GM21786 (cell line): Measurements from ENCODE around the gene OGN.

Experiments used
- ATAC-seq: cut with Tn5 transposase; IDR thresholded peaks from one replicate; pipeline ENCODE4 v1.9.1; 2021; ENCODE audit not compliant: unreplicated experiment

OGN gene

GRCh38 chr9:92406477-92406876 lies 2.1 kb upstream of the OGN start:
- ATAC-seq: peak; percentile 79

- ATAC-seq: no peak
Measured at GRCh38 chr9:92405818-92406217, 1.4 kb upstream of the OGN start.

- no peak for ATAC-seq
Measured at GRCh38 chr9:92402826-92403745, 1.3 kb downstream of the OGN start.

GRCh38 chr9:92402360-92402759 lies 2.0 kb downstream of the OGN start:
- ATAC-seq: no peak

- ATAC-seq: no peak
Measured at GRCh38 chr9:92397853-92398252, 6.5 kb downstream of the OGN start.

DNA sequence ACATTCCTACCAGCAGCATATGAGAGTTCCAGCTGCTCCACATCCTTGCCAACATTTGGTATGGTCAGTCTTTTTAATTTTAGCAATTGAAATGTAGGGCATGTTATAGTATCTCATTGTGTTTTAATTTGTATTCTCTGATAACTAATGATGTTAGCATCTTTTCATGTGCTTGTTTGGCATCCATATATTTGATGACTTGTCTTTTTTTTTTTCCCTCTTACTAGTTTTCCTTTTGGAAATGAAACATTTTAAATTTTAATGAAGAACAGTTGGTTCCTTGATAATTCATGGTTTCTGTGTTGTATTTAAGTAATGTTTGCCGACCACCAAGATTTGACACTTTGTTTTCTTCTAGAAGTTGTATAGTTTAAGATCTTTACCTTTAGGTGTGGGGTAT lies 8.8 kb downstream of the OGN start:
- ATAC-seq: no peak

DNA sequence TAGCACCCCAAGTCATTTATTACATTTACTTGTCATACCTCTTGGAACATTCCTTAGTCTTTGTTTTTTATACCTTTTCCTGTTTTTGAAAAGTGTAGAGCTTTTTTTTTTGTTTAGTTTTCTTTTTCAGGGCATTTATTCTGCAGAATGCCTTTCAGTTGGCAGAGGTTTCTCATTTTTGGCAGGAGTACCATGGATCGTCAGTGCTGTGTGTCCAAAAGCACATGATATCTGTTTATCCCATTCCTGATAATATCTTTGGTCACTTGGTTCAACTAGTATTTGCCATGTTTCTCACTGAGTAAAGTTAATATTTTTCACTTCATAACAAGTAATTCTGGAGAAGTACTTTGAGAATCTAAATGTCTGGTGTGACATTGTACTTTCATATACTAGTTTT lies 10.7 kb downstream of the OGN start:
- no peak for ATAC-seq

GRCh38 chr9:92392690-92393089 lies 11.7 kb downstream of the OGN start:
- ATAC-seq: no peak

GRCh38 chr9:92385953-92386352 lies 18.4 kb downstream of the OGN start:
- no peak for ATAC-seq

DNA sequence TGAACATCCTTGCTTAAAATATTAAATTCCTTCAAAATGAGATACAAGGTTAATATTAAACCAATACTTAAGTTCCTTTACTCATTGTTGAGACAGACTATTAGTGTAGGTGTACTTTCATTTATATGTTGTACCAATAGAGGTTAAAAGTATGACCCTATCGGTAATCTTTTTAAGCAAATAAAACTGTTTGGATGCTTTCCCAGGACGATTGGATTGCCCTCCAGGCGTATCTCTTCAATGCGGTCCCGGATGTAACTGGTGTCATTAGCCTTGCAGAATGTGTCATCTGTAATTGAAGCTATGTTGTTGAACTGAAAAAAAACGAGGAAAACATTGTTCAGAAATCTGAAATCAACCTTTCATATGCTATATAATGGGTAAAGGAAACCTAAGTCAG lies 18.9 kb downstream of the OGN start:
- ATAC-seq: no peak

GRCh38 chr9:92385001-92385400 lies 19.4 kb downstream of the OGN start:
- no peak for ATAC-seq

DNA sequence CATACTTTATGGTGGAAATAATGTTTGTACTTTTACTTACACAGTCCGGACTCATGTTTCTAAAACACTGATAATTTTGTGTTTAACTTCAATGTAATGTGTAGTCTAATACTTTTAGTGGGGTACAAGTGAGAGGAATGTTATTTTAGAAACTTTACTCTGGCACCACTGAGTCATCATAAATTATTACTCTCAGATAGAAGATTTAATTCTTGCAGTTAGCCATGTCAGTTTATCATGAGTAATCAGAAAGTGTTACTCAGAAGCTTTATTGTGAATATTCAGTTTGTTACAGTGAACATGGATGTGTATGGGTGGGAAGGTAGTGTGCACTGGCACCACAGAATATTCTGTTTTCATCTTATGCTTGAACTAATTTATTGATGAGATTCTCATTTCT lies 20.0 kb downstream of the OGN start:
- no peak for ATAC-seq

GRCh38 chr9:92381775-92382174 lies 22.6 kb downstream of the OGN start:
- ATAC-seq: no peak

GRCh38 chr9:92380603-92381002 lies 23.8 kb downstream of the OGN start:
- no peak for ATAC-seq

DNA sequence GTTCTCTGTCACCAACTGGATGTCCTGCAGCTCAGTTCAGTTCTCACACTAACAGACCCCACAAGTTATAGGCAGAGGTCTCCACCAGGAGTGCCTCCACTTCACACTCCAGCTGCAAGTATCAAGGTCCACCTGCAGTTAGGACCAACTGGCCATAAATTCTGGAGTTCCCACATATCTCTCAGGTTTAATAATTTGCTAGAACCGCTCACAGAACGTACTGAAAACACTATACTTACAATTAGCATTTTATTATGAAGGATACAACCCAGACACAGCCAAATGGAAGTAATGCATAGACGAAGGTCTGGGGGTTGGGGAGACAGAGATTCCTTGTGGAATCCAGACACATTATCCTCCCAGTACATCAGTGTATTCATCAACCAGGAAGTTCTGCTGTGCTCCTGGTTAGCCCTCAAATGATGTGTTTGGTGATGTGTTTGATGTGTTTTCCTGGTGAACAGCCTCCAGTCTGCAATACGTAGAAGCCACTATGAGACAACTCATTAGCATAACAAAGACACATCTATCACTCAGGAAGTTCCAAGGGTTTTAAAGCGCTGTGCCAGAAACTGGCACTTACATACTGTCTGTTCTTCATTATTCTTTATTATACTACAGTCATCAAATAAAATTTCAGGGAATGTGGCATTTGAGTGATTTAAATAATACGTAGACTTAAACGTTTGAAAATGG lies 25.4 kb downstream of the OGN start:
- ATAC-seq: no peak

DNA sequence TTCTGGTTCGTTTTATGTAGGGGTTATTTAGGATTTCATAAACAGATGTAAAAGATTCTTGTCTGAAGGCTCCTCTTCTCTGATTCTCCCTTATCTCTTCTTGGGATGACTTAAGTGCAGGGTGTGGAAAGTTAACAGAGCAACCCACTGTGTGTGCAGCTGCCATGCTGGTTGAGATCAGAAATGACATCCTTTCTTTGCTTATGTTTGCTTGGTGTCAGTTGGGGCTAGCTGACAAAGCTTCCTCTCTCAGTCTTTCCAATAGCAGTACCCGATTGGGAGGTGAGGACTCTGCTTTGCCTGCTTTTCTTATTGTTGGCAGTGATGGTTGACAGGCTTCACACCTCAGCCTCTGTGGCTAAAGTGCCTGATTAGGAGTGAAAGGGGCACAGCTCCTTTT lies 26.5 kb downstream of the OGN start:
- ATAC-seq: no peak

DNA sequence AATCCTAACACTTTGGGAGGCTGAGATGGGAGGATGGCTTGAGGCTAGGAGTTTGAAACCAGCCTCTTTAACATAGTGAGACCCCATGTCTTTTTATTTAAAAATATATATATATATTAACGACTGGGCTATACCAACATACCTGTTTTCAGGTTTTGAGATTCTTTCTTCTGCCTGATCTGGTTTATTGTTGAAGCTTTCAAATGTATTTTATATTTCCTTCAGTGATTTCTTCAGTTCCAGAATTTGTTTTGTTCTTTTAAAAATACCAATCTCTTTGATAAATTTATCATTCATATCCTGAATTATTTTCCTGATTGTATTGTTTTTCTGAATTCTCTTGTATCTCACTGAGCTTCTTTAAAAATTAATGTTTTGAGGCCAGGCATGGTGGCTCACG lies 31.2 kb downstream of the OGN start:
- ATAC-seq: no peak

- ATAC-seq: no peak
Measured at GRCh38 chr9:92369075-92369474, 35.3 kb downstream of the OGN start.

DNA sequence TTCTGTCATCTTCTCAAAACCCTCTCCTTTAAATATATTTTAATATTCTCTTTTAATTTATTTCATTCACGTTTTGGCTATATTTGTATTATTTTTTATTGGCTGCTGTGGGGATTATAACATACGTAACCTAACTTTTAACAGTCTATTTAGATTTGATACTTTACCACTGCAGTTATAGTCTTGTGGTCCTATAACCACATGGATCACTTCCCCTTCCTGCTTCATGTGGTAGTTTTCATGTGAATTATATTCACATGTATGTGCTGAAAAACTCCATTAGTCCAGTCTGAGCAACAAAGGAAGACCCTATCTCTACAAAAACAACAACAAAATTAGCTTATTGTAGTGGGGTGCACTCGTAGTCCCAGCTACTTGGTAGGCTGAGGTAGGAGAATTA lies 44.3 kb downstream of the OGN start:
- ATAC-seq: no peak

GRCh38 chr9:92359394-92359995 lies 44.9 kb downstream of the OGN start:
- ATAC-seq: no peak

DNA sequence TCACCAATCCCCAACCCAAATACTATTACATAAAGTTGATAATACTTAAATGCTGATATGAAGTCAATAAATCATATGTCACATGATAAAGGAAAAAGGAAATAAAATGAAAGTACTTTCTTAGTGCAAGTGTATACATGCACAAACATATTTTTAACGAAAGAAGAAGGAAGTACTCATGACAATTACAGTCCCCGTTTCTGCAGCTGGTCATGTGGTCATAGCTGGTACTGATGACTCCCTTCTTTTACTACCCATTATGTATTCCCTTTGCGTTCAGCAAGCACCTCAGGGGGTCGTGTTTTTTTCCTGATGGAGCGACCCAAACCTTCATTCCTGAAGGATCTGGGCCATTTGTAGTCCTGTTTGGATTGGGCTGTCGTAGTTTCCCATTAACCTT lies 51.3 kb downstream of the OGN start:
- ATAC-seq: no peak

GRCh38 chr9:92350740-92351133 lies 53.6 kb downstream of the OGN start:
- no peak for ATAC-seq
